HuH-7.5 (cell line): ENCODE results near the gene DGLUCY.
"Not testable (repeated sequence)": the region's sequence is repeated elsewhere in the genome, so short reads cannot be mapped to it uniquely, and the experiment has no call there.

Experiments
- DNase-seq: peaks from one replicate; pipeline ENCODE4 v3.0.0; 2011; ENCODE audit warnings: low spot score

DGLUCY gene

GRCh38 chr14:91261986-91262549, 148.2 kb downstream of the DGLUCY start:
- no peak for DNase-seq

GRCh38 chr14:91263329-91263728, 149.5 kb downstream of the DGLUCY start:
- no peak for DNase-seq

GRCh38 chr14:91264151-91265150, 150.6 kb downstream of the DGLUCY start:
- no peak for DNase-seq

- DNase-seq = no peak
Measured at GRCh38 chr14:91265404-91265803, 151.5 kb downstream of the DGLUCY start.

- not testable (repeated sequence) for DNase-seq
Measured at GRCh38 chr14:91266276-91266675, 152.4 kb downstream of the DGLUCY start.

- no peak for DNase-seq
Measured at GRCh38 chr14:91267965-91268437, 154.1 kb downstream of the DGLUCY start.

GRCh38 chr14:91269076-91269991, 155.5 kb downstream of the DGLUCY start:
- no peak for DNase-seq

GRCh38 chr14:91270188-91270587, 156.3 kb downstream of the DGLUCY start:
- no peak for DNase-seq

- DNase-seq = no peak
Measured at GRCh38 chr14:91270619-91271018, 156.7 kb downstream of the DGLUCY start.

GRCh38 chr14:91271639-91272038, 157.8 kb downstream of the DGLUCY start:
- DNase-seq = no peak

- no peak for DNase-seq
Measured at GRCh38 chr14:91272341-91273272, 158.7 kb downstream of the DGLUCY start.

- no peak for DNase-seq
Measured at GRCh38 chr14:91273273-91273884, 159.5 kb downstream of the DGLUCY start.

GRCh38 chr14:91273885-91274273, 160.0 kb downstream of the DGLUCY start:
- no peak for DNase-seq

- DNase-seq = no peak
Measured at GRCh38 chr14:91274796-91275195, 160.9 kb downstream of the DGLUCY start.
